ENCODE results near the gene LAMA3.

The LAMA3 gene

DNA sequence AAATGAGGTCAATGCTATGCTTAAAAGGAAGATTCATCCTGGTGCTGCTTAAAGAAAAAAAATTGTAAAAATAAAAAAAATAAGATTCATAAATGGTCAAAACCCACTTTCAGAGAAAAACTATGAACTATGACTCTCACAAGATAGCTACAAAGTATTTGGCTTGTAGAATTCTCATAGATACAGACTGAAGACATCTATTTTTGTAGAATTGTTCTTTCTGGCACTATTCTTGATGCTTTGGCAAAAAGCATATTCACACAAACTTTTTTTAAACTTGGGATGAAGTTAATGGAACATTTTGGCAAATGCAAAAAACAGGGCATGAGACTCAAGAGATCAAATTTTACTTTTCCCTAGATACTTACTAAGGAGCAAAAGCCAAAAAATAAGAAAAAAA is 14.0 kb upstream of the LAMA3 start:
- H3K9ac ChIP-seq (ENCODE audit: low read depth, low read length) = no peak overlapping the region
- H3K4me1 ChIP-seq (ENCODE audit: control insufficient read depth, insufficient read depth, low read length) = no peaks in the 10 kb centered on the region
- H3K36me3 ChIP-seq (ENCODE audit: insufficient read depth, low read length) = no peaks in the 10 kb centered on the region
- no peak overlapping the region for H3K4me2 ChIP-seq (ENCODE audit: low read length)
- no peak overlapping the region for H3K4me3 ChIP-seq (ENCODE audit: low read length)
- H3K27me3 ChIP-seq (ENCODE audit: control insufficient read depth, insufficient read depth, low read length) = peaks cover 41% of the 10 kb centered on the region
- no peaks in the 10 kb centered on the region for H3K9me3 ChIP-seq (replicated peaks; ENCODE audit: low read length)

DNA sequence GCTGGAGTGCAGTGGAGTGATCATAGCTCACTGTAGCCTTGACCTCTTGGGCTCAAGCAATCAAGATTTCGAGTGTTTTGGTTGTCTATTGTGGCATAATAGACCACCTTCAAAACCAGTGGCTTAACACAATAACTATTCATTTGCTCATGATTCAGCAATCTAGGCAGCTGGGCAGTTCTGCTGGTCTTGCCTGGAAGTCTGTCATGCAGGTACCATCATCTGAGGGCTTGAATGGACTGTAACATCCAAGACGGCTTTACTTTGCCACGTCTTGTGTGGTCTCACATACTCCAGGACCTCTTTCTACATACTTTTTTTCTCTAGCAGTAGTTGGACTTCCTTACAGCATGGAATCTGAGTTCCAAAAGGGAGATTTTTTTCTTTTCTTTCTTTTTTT is 13.4 kb upstream of the LAMA3 start:
- H3K4me2 ChIP-seq (ENCODE audit: low read length) = no peak overlapping the region
- H3K27me3 ChIP-seq (ENCODE audit: control insufficient read depth, insufficient read depth, low read length) = peaks cover 36% of the 10 kb centered on the region
- H3K4me3 ChIP-seq (ENCODE audit: low read length) = no peak overlapping the region
- no peak overlapping the region for H3K9ac ChIP-seq (ENCODE audit: low read depth, low read length)
- no peaks in the 10 kb centered on the region for H3K9me3 ChIP-seq (replicated peaks; ENCODE audit: low read length)
- H3K36me3 ChIP-seq (ENCODE audit: insufficient read depth, low read length) = no peaks in the 10 kb centered on the region
- no peaks in the 10 kb centered on the region for H3K4me1 ChIP-seq (ENCODE audit: control insufficient read depth, insufficient read depth, low read length)

DNA sequence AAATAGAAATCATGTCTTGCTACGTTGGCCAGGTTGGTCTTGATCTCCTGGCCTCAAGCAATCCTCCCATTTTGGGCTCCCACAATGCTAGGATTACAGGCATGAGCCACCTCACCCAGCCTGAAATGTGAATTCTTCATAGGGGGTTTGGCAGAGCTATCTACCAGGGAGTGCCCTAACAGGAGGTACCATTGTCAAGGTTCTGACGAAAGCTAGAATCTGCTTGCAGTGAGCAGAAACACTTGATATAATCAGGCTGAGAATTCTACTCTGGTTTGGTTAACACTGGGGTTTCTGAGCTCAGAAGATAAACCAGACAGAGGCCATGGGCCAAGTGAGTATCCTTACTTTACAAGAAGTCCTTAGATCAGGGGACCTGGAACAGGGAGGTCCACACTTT is 7.2 kb upstream of the LAMA3 start:
- Histone ChIP-seq H3K4me1 (ENCODE audit: control insufficient read depth, insufficient read depth, low read length) (peaks cover 19% of the 10 kb centered on the region), H3K27me3 (ENCODE audit: control insufficient read depth, insufficient read depth, low read length) (peaks cover 20% of the 10 kb centered on the region), H3K9ac (ENCODE audit: low read depth, low read length) (no peak overlapping the region), H3K4me3 (ENCODE audit: low read length) (no peak overlapping the region), H3K36me3 (ENCODE audit: insufficient read depth, low read length) (no peaks in the 10 kb centered on the region), H3K9me3 (replicated peaks; ENCODE audit: low read length) (no peaks in the 10 kb centered on the region), H3K4me2 (ENCODE audit: low read length) (no peak overlapping the region)

DNA sequence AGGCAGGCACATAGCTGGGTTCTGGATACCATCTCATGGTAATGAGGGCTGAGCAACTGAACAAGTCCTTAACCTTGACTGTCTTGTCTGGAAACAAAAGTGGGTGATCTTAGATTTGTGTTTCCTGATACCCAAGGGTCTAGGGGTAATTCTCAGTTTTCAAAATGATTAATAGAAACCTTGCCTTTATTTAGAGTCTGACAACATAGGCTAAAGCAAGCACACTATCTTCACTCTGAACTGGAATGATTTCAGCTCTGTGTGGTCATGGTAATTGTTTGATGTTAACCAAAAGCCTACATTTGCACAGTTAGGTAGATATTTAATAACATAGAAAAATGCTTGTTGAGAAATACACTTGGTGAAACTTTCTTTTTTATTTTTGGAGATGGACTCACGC is 6.8 kb upstream of the LAMA3 start:
- Histone ChIP-seq H3K9me3 (replicated peaks; ENCODE audit: low read length) (no peaks in the 10 kb centered on the region), H3K9ac (ENCODE audit: low read depth, low read length) (no peak overlapping the region), H3K4me2 (ENCODE audit: low read length) (no peak overlapping the region), H3K4me3 (ENCODE audit: low read length) (no peak overlapping the region), H3K4me1 (ENCODE audit: control insufficient read depth, insufficient read depth, low read length) (peaks cover 19% of the 10 kb centered on the region), H3K36me3 (ENCODE audit: insufficient read depth, low read length) (no peaks in the 10 kb centered on the region), H3K27me3 (ENCODE audit: control insufficient read depth, insufficient read depth, low read length) (peaks cover 20% of the 10 kb centered on the region)

DNA sequence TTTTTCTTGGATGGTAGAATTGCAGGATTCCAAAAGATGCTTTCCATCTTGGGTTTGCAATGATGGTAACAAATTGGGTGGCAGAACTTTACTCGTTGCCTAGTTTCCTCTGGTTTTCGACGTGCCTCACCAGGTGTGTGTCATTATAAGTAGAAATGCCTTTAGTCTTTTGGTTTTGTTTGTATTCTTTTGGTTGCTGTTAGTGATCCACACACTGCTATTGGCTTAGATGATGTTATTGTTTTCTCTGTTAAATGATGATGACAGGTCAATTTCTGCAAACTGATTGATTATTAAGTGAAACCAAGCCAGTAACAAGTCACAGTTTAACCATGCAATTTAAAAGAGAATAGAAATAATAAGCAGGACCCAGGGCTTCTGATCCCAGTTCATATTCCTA is 6.1 kb upstream of the LAMA3 start:
- no peaks in the 10 kb centered on the region for H3K9me3 ChIP-seq (replicated peaks; ENCODE audit: low read length)
- no peak overlapping the region for H3K4me2 ChIP-seq (ENCODE audit: low read length)
- H3K9ac ChIP-seq (ENCODE audit: low read depth, low read length) = no peak overlapping the region
- H3K4me3 ChIP-seq (ENCODE audit: low read length) = no peak overlapping the region
- H3K27me3 ChIP-seq (ENCODE audit: control insufficient read depth, insufficient read depth, low read length) = peaks cover 20% of the 10 kb centered on the region
- H3K4me1 ChIP-seq (ENCODE audit: control insufficient read depth, insufficient read depth, low read length) = peaks cover 19% of the 10 kb centered on the region
- no peaks in the 10 kb centered on the region for H3K36me3 ChIP-seq (ENCODE audit: insufficient read depth, low read length)

DNA sequence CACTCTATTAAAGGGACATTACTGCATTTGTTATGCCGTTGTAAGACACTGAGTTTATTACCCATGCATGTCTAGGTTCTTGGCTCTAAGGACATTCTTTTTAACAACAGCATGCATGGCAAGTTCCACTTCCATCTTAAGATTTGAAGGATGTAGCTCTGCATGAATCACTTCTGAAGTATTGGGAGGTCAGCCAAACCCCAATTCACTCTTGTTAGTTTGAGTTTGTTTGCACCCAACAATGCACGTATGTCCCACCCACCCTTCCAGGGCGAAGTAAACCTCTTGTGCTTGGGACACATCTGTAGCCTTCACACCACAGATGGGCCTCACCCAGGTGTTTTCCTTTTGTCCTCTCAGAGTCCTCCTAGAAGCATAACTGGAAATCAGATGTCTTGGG is 5.6 kb upstream of the LAMA3 start:
- no peaks in the 10 kb centered on the region for H3K9me3 ChIP-seq (replicated peaks; ENCODE audit: low read length)
- H3K27me3 ChIP-seq (ENCODE audit: control insufficient read depth, insufficient read depth, low read length) = peaks cover 20% of the 10 kb centered on the region
- no peak overlapping the region for H3K4me2 ChIP-seq (ENCODE audit: low read length)
- no peak overlapping the region for H3K9ac ChIP-seq (ENCODE audit: low read depth, low read length)
- H3K36me3 ChIP-seq (ENCODE audit: insufficient read depth, low read length) = no peaks in the 10 kb centered on the region
- H3K4me3 ChIP-seq (ENCODE audit: low read length) = no peak overlapping the region
- peaks cover 19% of the 10 kb centered on the region for H3K4me1 ChIP-seq (ENCODE audit: control insufficient read depth, insufficient read depth, low read length)

DNA sequence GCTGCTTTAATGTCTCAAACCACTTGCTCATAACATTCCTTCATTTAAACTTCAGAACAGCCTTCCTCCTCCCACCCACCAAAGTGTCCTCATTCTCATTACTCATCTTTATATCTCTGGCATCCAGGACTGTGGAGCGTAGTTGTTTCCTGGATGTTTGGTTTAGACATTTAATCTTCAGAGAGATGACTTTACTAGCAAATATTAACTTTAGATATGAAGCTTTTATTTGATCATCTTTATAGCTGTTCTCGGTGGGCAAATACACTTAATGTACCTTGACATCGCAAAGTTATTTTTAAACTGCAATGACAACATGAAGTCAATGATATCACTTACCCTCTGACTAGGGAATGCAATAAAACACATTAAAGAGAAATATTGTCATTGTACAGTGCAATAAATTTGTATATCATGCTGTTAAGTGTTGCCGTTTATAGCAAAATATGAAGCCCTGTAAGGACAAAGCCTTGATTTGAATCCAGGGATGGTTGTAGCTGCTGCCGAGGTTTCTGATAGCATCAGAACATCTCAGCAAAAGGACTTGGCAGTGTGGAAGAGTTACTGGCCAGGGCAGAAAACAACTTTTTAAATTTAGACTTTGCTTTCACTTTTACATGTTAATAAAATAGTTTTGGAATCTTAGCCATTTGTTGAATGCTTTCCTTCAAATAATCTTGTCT is 4.6 kb upstream of the LAMA3 start:
- Histone ChIP-seq H3K9ac (ENCODE audit: low read depth, low read length) (peak overlapping the region; percentile 36), H3K4me1 (ENCODE audit: control insufficient read depth, insufficient read depth, low read length) (peaks cover 27% of the 10 kb centered on the region), H3K9me3 (replicated peaks; ENCODE audit: low read length) (no peaks in the 10 kb centered on the region), H3K4me2 (ENCODE audit: low read length) (peak overlapping the region; percentile 70), H3K27me3 (ENCODE audit: control insufficient read depth, insufficient read depth, low read length) (peaks cover 21% of the 10 kb centered on the region), H3K4me3 (ENCODE audit: low read length) (peak overlapping the region; percentile 8), H3K36me3 (ENCODE audit: insufficient read depth, low read length) (no peaks in the 10 kb centered on the region)

DNA sequence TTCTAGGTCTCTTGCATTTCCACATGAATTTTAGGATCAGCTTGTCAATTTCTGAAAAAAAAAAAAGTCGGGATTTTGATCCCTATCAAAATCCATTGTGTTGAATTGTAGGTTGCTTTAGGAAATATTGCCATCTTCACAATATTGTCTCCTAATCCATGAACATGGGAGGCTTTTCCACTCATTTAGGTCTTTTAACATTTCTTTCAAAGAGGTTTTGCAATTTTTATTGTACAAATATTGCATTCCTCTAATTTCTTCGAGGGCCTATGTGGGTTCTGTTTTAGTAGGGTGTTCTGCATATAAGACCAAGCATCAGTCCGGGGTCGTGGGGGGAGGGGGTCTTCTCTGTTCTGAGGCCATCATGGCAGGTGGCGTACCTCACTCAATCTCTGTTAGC is 725 bp upstream of the LAMA3 start:
- H3K36me3 ChIP-seq (ENCODE audit: insufficient read depth, low read length) = no peaks in the 10 kb centered on the region
- peaks cover 26% of the 10 kb centered on the region for H3K27me3 ChIP-seq (ENCODE audit: control insufficient read depth, insufficient read depth, low read length)
- peak overlapping the region; percentile 97 for H3K4me2 ChIP-seq (ENCODE audit: low read length)
- peaks cover 26% of the 10 kb centered on the region for H3K4me1 ChIP-seq (ENCODE audit: control insufficient read depth, insufficient read depth, low read length)
- peak overlapping the region; percentile 80 for H3K4me3 ChIP-seq (ENCODE audit: low read length)
- H3K9me3 ChIP-seq (replicated peaks; ENCODE audit: low read length) = no peaks in the 10 kb centered on the region
- H3K9ac ChIP-seq (ENCODE audit: low read depth, low read length) = no peak overlapping the region

DNA sequence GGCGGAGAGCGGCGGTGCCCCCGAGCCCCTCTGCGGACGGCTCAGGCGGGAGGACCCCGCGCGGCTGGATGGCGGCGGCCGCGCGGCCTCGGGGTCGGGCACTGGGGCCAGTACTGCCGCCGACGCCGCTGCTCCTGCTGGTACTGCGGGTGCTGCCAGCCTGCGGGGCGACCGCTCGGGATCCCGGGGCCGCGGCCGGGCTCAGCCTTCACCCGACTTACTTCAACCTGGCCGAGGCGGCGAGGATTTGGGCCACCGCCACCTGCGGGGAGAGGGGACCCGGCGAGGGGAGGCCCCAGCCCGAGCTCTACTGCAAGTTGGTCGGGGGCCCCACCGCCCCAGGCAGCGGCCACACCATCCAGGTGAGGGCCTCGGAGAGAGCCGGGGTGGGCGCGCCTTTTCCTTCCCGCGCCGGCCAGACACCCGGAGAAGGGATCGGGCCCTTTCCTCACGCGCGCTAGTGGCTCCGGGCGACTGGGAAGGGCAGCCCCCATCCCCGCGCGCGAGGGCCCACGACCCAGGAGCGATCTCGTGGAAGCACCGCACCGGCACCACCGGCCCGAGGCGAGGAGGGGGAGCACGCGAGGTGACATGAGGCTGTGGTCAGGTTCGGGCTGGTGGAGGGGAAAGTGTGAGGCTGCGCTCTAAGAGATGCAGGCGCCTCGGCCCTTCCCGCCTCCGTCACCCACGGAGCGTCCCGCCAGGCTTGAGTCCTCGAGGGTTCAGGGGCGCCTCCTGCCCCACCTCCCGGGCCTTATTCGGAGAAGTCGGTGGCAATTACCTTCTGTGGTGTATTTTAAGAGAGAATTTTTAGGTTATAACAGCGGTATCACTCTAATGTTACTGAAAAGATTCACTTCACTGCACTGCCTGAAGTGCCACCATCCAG is 607 bp downstream of the LAMA3 start:
- peak overlapping the region; percentile 71 for H3K9ac ChIP-seq (ENCODE audit: low read depth, low read length)
- peak overlapping the region; percentile 97 for H3K4me2 ChIP-seq (ENCODE audit: low read length)
- H3K9me3 ChIP-seq (replicated peaks; ENCODE audit: low read length) = no peaks in the 10 kb centered on the region
- peak overlapping the region; percentile 80 for H3K4me3 ChIP-seq (ENCODE audit: low read length)
- peaks cover 26% of the 10 kb centered on the region for H3K27me3 ChIP-seq (ENCODE audit: control insufficient read depth, insufficient read depth, low read length)
- H3K4me1 ChIP-seq (ENCODE audit: control insufficient read depth, insufficient read depth, low read length) = peaks cover 20% of the 10 kb centered on the region
- no peaks in the 10 kb centered on the region for H3K36me3 ChIP-seq (ENCODE audit: insufficient read depth, low read length)

DNA sequence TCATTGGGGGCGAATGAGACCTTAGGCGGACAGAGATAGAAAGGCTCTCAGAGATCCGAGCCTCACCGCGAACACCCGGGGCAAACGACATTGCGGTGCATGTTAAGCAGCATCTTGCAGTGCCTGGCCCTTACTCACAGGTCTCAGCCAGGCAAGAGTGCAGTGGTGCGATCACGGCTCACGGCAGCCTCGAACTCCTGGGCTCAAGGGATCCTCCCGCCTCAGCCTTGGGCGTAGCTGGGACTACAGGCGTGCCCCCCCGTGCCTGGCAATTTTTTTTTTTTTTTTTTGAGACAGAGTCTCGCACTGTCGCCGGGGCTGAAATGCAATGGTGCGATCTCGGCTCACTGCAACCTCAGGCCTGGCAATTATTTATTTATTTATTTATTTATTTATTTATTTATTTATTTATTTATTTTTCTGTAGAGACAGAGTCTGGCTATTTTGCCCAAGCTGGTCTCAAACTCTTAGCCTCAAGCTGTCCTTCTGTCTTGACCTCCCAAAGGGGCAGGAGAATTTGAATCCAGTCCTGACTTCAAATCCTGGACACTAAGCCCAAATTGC is 1.3 kb downstream of the LAMA3 start:
- peak overlapping the region; percentile 80 for H3K4me3 ChIP-seq (ENCODE audit: low read length)
- H3K27me3 ChIP-seq (ENCODE audit: control insufficient read depth, insufficient read depth, low read length) = peaks cover 26% of the 10 kb centered on the region
- H3K4me2 ChIP-seq (ENCODE audit: low read length) = peak overlapping the region; percentile 97
- H3K9me3 ChIP-seq (replicated peaks; ENCODE audit: low read length) = no peaks in the 10 kb centered on the region
- H3K36me3 ChIP-seq (ENCODE audit: insufficient read depth, low read length) = no peaks in the 10 kb centered on the region
- no peak overlapping the region for H3K9ac ChIP-seq (ENCODE audit: low read depth, low read length)
- peaks cover 24% of the 10 kb centered on the region for H3K4me1 ChIP-seq (ENCODE audit: control insufficient read depth, insufficient read depth, low read length)

DNA sequence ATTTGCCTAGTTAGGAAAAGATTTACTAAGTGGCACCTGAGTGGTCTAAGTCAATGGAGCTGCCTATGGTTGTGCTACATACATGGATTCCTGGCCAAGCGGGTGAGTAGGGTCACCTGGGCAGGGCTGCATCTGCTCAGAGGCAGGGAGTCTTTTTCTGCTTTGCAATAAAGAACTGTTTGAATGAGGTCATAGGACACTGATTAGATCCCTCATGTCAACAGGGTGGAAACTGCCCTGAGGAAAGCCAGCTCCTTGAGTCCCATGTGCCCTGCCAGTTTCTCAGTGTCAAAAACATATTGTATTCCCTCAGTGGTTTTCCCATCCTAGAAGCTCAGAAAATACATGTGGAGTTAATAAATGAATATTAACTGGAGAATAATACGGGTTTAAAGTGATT is 4.6 kb downstream of the LAMA3 start:
- Histone ChIP-seq H3K9ac (ENCODE audit: low read depth, low read length) (no peak overlapping the region), H3K4me2 (ENCODE audit: low read length) (no peak overlapping the region), H3K4me1 (ENCODE audit: control insufficient read depth, insufficient read depth, low read length) (peaks cover 29% of the 10 kb centered on the region), H3K9me3 (replicated peaks; ENCODE audit: low read length) (no peaks in the 10 kb centered on the region), H3K4me3 (ENCODE audit: low read length) (no peak overlapping the region), H3K36me3 (ENCODE audit: insufficient read depth, low read length) (no peaks in the 10 kb centered on the region), H3K27me3 (ENCODE audit: control insufficient read depth, insufficient read depth, low read length) (peaks cover 16% of the 10 kb centered on the region)

All from skeletal muscle satellite cell (primary cell).